GM19099 (cell line): ENCODE data around the gene RAP1GAP2.

Experiments
- POLR2A ChIP-seq: IDR thresholded peaks from 3 replicates; pipeline ENCODE4 v1.6.1; 2011; ENCODE audit warnings: low read depth; ENCODE audit not compliant: insufficient read length; ENCODE audit errors: extremely low read depth

RAP1GAP2 gene

GRCh38 chr17:2854143-2855055 lies 58.2 kb downstream of the RAP1GAP2 start:
- TF ChIP-seq POLR2A = no peak

DNA sequence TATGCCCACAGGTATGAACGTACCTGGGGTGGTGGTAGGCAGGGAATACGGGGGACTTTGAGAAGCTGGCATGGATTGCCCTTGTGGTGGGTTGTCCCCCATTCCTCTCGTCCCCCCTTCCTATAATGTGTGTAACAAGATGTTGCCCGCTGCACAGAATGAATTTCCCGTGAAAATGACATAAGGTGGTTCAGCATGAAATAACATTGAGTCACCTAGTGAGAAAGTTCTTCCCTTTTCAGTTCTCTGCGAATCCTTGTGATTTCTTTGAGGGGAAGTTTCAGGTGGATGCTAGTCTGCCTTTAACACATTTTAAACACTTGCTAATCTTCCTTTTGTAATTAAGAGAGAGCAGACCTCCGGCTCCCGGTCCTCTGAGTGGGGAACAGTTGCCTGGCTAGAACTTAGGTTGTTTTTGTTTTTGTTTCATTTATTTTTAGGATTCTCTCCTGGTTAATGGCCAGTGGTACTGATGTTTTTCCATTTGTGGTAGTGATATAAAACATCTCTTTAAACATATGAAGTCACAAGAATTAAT lies 58.9 kb downstream of the RAP1GAP2 start:
- no peak for TF ChIP-seq POLR2A

DNA sequence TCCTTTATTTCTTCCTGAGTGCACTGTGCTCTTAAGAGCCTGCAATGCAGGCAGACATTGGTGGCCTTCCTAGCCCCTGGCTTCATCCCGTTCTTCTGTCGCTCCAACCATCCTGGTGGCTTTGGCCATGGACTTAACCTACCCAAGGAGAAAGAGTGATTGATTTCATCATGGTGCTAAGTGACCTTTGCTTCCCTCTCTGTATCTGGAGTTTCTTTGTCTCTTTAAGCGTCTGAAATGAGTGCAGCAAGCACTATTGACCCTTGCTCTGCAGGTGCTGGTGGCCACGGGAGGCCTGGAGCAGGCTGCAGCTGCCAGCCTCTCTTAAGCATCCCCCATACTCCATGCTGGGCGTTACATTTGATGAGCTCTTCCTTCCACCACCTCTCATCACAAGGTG lies 60.5 kb downstream of the RAP1GAP2 start:
- no peak for TF ChIP-seq POLR2A

GRCh38 chr17:2860045-2860444 lies 63.8 kb downstream of the RAP1GAP2 start:
- TF ChIP-seq POLR2A = no peak

- no peak for TF ChIP-seq POLR2A
Measured at GRCh38 chr17:2860883-2861282, 64.6 kb downstream of the RAP1GAP2 start.

GRCh38 chr17:2862197-2862596 lies 66.0 kb downstream of the RAP1GAP2 start:
- no peak for TF ChIP-seq POLR2A

DNA sequence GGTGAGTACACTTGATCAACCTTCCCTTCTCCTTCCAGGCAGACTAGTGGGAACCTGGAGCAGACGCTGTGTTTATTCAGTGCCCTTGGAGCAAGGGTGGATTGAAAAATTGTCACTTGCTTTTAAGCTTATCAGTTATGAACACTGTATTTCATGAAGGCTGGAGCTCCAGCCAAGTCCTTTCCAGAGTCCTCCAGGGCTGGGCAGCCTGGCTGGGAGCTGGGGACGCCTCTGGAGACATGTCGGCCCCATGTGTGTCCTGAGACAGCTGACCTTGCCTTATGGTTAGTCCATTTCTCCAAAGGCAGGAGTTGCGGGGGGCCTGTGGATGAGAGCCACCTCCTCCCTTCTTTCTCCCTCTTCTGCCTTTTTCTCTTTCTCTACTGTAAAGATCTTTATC lies 67.0 kb downstream of the RAP1GAP2 start:
- no peak for TF ChIP-seq POLR2A

DNA sequence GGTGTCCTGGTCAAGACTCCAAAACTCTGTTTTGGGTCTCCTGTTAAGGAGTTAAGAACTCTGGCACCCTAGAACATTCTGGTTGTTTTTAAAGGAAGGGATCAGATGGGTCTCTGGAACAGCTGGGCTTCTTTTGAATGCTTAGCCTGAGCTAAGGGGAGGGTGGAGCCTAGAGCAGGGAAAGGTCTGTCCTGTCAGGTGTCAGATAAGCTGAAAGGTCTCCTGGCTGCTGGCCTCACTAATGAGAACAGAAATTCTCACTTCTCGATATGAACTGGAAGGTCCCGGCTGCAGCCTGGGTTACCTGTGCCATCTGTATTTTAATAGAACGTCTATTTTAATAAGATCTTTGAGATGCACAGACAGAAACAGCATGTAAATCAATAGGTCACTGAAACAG lies 69.0 kb downstream of the RAP1GAP2 start:
- no peak for TF ChIP-seq POLR2A

- TF ChIP-seq POLR2A = no peak
Measured at GRCh38 chr17:2867441-2868424, 71.5 kb downstream of the RAP1GAP2 start.

- no peak for TF ChIP-seq POLR2A
Measured at GRCh38 chr17:2869604-2870003, 73.4 kb downstream of the RAP1GAP2 start.

GRCh38 chr17:2871205-2871604 lies 75.0 kb downstream of the RAP1GAP2 start:
- TF ChIP-seq POLR2A = no peak

GRCh38 chr17:2871720-2872119 lies 75.5 kb downstream of the RAP1GAP2 start:
- no peak for TF ChIP-seq POLR2A

GRCh38 chr17:2872282-2872681 lies 76.0 kb downstream of the RAP1GAP2 start:
- TF ChIP-seq POLR2A = no peak

- TF ChIP-seq POLR2A = no peak
Measured at GRCh38 chr17:2874189-2874686, 78.0 kb downstream of the RAP1GAP2 start.

- no peak for TF ChIP-seq POLR2A
Measured at GRCh38 chr17:2875608-2876007, 79.4 kb downstream of the RAP1GAP2 start.
